Measurements from ENCODE around the gene CLECL1.
"Not testable (repeated sequence)": the region's sequence is repeated elsewhere in the genome, so short reads cannot be mapped to it uniquely, and the experiment has no call there.

DNA sequence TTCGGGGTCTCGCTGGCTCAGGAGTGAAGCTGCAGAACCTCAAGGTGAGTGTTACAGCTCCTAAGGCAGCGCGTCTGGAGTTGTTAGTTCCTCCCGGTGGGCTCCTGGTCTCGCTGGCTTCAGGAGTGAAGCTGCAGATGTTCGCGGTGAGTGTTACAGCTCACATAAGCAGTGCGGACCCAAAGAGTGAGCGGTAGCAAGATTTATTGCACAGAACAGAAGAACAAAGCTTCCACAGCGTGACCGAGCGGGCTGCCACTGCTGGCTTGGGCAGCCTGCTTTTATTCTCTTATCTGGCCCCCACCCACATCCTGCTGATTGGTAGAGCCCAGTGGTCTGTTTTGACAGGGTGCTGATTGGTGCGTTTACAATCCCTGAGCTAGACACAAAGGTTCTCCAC, 6.0 kb upstream of the CLECL1 start:
- TF ChIP-seq, protein P1, sequence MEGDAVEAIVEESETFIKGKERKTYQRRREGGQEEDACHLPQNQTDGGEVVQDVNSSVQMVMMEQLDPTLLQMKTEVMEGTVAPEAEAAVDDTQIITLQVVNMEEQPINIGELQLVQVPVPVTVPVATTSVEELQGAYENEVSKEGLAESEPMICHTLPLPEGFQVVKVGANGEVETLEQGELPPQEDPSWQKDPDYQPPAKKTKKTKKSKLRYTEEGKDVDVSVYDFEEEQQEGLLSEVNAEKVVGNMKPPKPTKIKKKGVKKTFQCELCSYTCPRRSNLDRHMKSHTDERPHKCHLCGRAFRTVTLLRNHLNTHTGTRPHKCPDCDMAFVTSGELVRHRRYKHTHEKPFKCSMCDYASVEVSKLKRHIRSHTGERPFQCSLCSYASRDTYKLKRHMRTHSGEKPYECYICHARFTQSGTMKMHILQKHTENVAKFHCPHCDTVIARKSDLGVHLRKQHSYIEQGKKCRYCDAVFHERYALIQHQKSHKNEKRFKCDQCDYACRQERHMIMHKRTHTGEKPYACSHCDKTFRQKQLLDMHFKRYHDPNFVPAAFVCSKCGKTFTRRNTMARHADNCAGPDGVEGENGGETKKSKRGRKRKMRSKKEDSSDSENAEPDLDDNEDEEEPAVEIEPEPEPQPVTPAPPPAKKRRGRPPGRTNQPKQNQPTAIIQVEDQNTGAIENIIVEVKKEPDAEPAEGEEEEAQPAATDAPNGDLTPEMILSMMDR (conservative IDR thresholded peaks at IDR 0.05; ENCODE audit: low read depth in 2 of 2): not testable (repeated sequence)
- not testable (repeated sequence) for TF ChIP-seq POLR2AphosphoS5 (IDR thresholded peaks at IDR 0.05; ENCODE audit: low read depth); REST (IDR thresholded peaks at IDR 0.05; ENCODE audit: unreplicated experiment); JUNB (IDR thresholded peaks at IDR 0.05; ENCODE audit: unreplicated experiment); EZH2phosphoT487 (IDR thresholded peaks at IDR 0.05; ENCODE audit: unreplicated experiment); EZH2 (IDR thresholded peaks at IDR 0.05; ENCODE audit: low read depth, unreplicated experiment); ZNF114 (CRISPR knock-in tag; IDR thresholded peaks at IDR 0.05)
- TF ChIP-seq, protein P2, sequence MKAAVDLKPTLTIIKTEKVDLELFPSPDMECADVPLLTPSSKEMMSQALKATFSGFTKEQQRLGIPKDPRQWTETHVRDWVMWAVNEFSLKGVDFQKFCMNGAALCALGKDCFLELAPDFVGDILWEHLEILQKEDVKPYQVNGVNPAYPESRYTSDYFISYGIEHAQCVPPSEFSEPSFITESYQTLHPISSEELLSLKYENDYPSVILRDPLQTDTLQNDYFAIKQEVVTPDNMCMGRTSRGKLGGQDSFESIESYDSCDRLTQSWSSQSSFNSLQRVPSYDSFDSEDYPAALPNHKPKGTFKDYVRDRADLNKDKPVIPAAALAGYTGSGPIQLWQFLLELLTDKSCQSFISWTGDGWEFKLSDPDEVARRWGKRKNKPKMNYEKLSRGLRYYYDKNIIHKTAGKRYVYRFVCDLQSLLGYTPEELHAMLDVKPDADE (IDR thresholded peaks at IDR 0.05): not testable (repeated sequence)

All from GM23338 (cell line).